ENCODE data around the gene PRR23E.

DNA sequence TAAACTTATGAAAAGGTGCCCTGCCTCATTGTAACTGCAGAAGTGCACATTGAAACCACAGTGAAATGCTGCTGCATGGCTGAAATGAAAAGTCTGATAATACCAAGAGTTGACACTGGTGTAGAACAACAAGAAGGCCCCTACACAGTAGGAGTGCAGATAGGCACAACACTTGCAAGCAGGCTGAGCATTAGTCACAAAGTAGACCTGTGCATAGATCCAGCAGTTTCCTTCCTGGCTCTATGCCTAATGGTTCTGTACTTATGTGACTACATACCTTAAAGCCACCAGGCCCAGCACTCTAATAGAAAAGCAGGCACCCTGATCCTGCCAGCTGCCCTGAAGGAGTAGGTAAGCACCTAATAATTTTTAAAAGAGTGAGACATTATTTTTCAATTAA lies 41.8 kb downstream of the PRR23E start:
- TF ChIP-seq CTCF (IDR thresholded peaks at IDR 0.05) (no peak), POLR2A (IDR thresholded peaks at IDR 0.05) (no peak), POLR2AphosphoS5 (IDR thresholded peaks at IDR 0.05) (no peak)
